Fibroblast of lung (primary cell): ENCODE results near the gene HNRNPM.

ENCODE experiments used
- CTCF ChIP-seq, 2 donors: IDR thresholded peaks in 1 of 2; conservative IDR thresholded peaks in 1 of 2; 1 replicate in 1 of 2; 2 replicates in 1 of 2; pipeline ENCODE4 v1.5.1; 2011 to 2012; ENCODE audit warnings: low read length in 2 of 2, control low read depth in 1 of 2, inconsistent platforms in 1 of 2, low read depth in 1 of 2, mild to moderate bottlenecking in 1 of 2
- EZH2 ChIP-seq: IDR thresholded peaks from 2 replicates; pipeline ENCODE4 v1.5.1; 2012; ENCODE audit warnings: low read length, control low read depth, mild to moderate bottlenecking; ENCODE audit errors: missing control alignments

DNA sequence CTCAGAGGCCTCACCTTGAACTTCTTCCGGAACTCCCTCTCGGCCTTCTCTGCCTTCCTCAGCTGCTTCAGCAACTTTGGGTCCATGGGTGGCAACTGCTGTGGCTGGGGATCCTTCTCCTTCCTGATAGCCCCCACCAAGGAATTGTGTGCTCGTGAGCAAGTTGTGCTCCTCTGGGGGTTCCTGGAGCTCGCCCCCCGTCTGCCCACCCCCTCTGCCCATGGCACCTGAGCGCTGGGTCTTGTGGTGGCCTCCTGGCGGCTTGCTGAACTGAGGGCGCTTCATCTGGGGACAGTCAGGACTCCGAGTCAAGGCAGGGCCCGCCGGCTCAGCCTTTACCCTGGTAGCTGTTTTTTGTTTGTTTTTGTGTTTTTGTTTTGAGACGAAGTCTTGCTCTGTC, 46.1 kb downstream of the HNRNPM start:
- TF ChIP-seq CTCF (conservative IDR thresholded peaks at IDR 0.05 in 1 of 2, IDR thresholded peaks at IDR 0.05 in 1 of 2; ENCODE audit: low read depth in 1 of 2, low read length in 2 of 2) (no peak), EZH2 (no peak)
